ENCODE results near the gene UBE2I.

UBE2I gene

DNA sequence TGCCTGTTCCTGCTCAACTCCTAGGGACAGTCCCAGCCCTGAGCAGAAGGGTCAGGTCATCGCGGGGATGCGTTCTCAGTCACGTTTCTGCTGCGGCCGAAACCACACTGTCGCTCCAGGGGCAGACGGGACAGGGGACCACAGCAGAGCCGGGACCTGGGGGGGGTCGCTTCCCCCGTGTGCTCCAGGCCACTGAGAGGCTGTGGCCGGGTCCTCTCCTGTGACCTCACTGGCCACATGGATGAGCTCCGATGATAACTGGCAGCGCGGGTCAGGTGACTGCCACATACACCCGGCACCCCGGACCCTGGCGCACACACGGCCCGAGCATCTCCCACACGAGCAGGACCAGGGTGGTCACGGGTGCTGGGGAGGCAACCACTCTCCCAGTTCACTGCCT, 55.1 kb downstream of the UBE2I start:
- DNase-seq, result no peak

DNA sequence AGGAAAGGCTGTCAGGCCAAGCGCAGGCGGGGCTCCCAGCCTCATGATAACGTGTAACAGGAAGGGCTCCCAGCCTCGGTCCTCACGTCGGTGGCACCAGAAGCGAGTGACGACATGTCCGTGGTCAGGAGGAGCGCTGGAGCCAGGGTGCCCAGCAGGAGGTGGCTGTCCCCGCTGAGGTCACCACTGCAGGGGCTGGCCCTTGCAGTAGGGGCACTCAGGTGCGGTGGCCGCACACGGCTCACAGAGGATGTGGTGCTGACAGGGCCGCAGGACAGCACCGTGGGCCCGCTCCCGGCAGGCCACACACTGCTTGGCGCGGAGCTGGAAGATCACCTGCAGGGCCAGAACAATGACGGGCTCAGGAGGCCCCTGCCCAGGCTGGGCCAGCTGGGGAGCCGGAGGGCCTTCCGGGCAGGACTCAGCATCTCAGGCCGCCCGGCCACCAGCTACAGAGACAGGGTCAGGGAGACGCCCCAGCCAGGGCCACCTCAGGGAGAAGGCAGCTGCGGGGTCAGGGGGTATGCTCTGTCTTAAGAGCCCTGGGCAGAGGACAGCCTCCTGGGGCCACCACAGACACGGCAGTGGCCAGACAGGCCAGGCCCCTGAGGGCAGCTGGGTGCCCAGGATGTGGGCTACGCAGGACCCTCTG, 56.8 kb downstream of the UBE2I start:
- no peak for DNase-seq

DNA sequence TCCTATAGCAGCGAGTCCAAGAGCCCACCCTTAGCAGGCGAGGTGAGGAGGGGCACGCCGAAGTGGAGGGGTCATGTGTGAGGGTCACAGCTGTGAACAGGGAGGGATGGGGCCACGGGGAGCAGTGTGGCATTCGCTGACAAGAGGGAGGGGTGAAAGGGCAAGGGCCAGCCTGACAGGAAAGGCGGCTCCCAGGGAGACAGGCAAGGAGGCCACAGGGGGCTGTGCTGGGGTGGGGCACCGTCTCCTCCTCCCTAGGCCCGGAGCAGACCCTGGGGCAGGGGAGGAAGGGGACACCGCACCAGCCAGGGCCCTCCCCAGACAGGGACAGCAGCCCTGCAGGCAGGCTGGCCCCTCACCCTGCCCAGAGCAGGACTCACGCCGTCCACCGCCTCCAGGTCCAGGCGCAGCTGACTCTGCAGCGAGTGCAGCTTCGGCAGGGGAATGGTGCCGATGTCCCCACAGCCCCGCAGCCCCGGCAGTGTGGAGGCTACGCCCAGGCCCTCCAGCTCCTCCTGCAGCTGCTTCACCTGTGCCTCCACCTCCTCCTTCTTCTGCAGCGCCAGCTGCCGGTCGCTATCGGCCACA, 57.4 kb downstream of the UBE2I start:
- DNase-seq, result no peak

DNA sequence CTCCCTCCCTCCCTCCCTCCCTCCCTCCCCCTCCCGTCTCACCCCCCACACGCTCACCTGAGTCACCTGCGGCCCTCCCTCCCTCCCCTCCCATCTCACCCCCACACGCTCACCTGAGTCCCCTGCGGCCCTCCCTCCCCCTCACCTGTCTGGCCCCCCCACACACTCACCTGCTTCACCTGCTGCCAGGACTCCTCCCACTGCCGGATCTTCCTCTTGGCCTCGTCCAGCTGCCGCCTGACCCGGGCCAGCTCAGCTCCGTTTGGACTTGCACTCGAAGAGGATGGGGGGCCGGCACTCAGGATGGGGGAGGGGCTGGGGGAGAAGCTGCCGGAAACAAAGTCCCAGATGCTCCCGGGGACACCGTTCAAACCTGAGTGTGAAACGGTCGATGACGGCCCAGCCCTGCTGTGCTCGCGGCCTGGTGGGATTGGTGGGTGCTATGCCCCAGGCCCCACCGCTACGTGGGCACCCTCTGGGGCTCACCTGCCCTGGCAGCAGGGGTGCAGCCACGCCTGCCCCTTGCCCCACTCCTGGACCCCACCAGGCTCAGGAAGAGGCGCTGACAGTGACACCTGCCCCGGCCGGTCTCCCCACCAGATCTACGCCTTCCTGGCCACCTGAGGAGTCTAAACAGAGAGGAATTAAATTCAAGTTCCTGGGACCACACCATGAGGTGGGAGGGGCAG, 58.2 kb downstream of the UBE2I start:
- no peak for DNase-seq

DNA sequence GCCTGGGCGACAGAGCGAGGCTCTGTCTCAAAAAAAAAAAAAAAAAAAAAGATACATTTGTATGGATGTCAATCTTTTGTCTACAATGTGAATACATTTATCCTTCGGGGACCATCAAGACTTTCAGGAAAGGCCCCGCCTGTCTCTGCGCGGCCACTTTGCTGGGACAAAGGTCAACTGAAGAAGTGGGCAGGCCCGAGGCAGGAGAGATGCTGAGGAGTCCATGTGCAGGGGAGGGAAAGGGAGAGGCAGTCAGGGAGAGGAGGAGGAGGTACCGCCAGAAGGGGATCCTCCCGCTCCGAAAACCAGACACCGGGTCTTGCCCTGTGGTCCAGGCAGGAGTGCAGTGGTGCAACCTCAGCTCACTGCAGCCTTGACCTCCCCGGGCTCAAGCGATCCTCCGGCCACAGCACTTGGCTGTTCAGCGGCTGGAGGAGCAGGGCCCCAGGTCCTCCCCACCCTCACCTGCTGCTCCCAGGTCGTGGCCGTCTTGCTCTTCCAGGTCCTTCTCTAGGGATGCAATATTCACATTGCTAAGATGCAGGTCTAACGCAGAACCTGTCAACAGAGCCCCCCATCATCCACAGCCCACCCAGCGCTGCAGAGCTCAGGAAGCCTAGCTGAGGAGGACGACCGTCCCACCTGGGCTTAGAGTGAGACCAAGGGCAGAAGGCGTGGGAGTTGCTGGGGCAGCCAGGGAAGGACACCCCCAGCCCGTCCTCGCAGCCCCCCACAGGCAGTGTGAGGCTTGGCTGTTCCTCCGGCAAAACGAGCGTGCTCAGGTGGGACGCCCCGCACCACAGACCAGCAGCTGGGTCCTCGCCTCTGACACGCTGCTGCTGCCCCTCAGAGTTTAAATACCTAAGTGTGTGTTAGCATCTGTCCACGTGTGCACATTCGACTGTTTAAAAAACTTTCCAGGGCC, 61.9 kb downstream of the UBE2I start:
- DNase-seq, result no peak

DNA sequence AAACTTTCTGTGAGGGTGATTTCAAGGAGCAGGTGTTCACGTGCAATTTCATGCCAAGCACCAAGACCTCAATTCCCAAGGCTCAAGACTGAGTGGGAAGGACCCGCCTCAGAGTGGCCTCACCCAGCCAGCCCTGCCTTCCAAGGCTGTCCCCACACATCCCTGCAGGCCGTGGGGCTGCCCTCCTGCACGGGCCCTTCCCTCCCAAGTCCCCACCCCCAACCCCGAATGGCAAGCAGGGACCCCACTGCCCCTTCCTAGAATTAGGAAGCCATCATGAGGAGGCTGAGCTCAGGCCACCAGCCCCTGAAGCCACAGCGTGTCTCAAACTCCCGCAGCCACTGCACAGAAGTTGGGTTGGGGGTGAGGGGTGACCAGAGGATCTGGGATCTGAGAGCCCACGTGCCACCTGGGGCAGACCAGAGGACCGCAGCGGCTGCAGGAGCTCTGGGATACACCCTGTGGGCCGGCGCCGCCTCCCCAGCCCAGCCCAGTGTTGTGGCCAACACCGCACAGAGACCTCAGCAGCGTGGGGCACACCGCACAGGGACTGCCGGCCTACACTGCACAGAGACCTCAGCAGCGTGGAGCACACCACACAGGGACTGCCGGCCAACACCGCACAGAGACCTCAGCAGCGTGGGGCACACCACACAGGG, 63.0 kb downstream of the UBE2I start:
- DNase-seq, result no peak

DNA sequence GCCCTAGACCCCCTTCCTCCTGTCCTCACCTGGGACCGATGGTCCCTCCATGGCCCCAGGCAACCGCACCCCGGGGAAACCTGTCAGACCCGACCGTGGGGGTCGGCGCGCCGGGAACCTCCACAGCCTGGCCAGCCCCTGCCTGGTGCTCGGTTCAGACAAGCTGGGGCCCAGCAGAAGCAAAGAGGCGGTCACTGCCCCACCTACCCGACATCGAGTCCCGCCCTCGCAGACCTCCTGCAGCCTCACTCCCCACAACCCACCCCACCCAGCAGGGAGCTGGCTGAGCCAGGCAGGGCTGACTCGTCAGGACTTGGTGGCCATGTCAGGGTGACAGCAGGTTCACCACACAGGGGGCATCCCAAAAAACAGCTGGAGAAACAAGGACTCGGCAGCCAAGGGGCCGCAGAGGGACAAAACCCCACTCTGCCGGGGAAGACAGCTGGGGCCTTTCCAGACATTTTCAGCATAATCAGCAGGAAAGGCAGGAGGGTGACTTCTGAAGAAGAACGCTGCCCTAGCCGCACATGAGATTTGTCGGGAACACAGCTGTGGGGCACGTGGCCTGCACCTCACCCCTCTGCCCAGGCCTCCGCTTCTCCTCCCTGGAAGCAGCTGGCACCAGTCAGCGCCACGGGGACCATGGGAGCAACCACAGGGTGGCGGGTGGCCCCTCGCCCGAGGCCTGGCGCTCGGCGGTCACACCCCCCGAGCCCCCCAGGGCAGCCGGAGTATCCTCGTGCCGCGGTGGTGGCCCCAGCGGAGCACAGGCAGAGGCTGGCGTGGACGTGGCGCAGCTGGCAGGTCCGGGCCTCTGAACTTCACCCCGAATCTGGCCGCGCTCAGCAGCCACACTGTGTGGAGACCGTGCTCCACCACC, 65.2 kb downstream of the UBE2I start:
- no peak for DNase-seq

DNA sequence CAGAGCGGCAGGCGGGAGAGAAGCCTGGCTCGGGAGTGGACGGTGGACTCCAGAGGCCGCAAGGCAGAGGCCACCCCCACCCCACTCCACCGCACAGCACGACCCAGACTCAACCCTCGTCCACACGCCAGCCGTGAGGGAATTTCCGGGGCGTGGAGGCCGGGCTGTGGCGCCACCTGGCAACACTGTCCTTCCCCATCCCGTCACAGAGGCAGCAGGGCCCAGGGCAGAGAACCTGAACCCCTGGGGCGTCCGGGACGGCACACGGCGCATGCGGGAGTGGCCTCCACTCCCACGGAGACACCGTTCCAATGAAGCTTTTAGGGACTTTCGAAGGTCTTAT, 65.8 kb downstream of the UBE2I start:
- no peak for DNase-seq

DNA sequence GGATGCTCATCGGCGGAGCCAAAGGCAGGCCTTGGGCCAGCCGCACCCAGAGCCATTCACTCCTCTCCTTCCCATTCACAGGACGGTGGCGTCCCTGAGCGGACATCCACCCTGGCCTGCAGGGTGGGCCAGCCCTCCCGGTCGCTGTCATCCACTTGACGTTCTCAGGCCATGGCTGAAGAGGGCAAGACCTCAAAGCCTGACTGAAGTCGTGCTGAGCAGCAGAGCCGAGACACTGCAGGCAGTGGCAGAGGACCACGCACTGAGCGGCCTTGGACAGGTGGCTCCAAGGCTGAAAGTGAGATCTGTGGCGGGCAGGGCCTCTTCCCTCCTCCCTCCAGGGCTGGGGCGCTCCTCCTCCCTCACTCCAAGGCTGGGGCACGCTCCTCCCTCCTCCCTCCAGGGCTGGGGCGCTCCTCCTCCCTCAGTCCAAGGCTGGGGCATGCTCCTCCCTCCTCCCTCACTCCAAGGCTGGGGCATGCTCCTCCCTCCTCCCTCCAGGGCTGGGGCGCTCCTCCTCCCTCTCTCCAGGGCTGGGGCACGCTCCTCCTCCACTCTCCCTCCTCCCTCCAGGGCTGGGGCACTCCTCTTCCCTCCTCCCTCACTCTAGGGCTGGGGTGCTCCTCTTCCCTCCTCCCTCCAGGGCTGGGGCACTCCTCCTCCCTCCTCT, 66.4 kb downstream of the UBE2I start:
- DNase-seq, result no peak
